NCI-H526 treated with DMSO at 0.1 percent for 48 hours (cell line): ENCODE data around the gene CACFD1.

Experiments used
- DNase-seq: peaks from one replicate; lab custom pipeline; 2025; lab: John Stamatoyannopoulos, UW

Gene CACFD1

GRCh38 chr9:133518200-133518599, 58.4 kb downstream of the CACFD1 start:
- no peak for DNase-seq

- DNase-seq = no peak
These were observed 59.1 kb downstream of the CACFD1 start for GRCh38 chr9:133518706-133519449.

- DNase-seq = no peak
These were observed 59.9 kb downstream of the CACFD1 start for GRCh38 chr9:133519693-133520092.

GRCh38 chr9:133520121-133520835, 60.5 kb downstream of the CACFD1 start:
- DNase-seq = no peak
